ENCODE data around the gene MESP2.

GRCh38 chr15:89731275-89731674, 44.9 kb upstream of the MESP2 start:
- no peak for TF ChIP-seq CTCF (IDR thresholded peaks at IDR 0.05 in 2 of 3, conservative IDR thresholded peaks at IDR 0.05 in 1 of 3; ENCODE audit: insufficient read depth in 2 of 3, low read depth in 1 of 3, low read length in 3 of 3)
- TF ChIP-seq SIN3A (IDR thresholded peaks at IDR 0.05; ENCODE audit: borderline replicate concordance in 2 of 2, control insufficient read depth in 1 of 2, low read depth in 2 of 2, low read length in 2 of 2) = no peak
